ENCODE results near the gene HEATR5B.

- TF ChIP-seq HDGF (IDR thresholded peaks at IDR 0.05; ENCODE audit: borderline replicate concordance) (no peak), BHLHE40 (IDR thresholded peaks at IDR 0.05; ENCODE audit: borderline replicate concordance) (no peak), ELF4 (IDR thresholded peaks at IDR 0.05) (no peak), SP1 (IDR thresholded peaks at IDR 0.05) (no peak), L3MBTL2 (conservative IDR thresholded peaks at IDR 0.05) (no peak), FOXM1 (IDR thresholded peaks at IDR 0.05; ENCODE audit: borderline replicate concordance) (no peak), NFRKB (IDR thresholded peaks at IDR 0.05) (no peak), TARDBP (IDR thresholded peaks at IDR 0.05) (no peak), SUZ12 (IDR thresholded peaks at IDR 0.05) (no peak), ZNF384 (IDR thresholded peaks at IDR 0.05) (no peak), FOXA1 (IDR thresholded peaks at IDR 0.05) (no peak), PKNOX1 (IDR thresholded peaks at IDR 0.05) (no peak)
These were observed 13.2 kb downstream of the HEATR5B start for GRCh38 chr2:37070931-37071330.
